OCI-LY7 (cell line): Measurements from ENCODE around the gene DPT. TPM values are rescaled to one million over a fixed set of nuclear protein-coding genes. Genes with fewer than 3 reads are reported as not detected.

ENCODE experiments used
- BruUV-seq: library from RNA; stranded (reverse); fragments of 400-500 nt; replicated peaks from 2 replicates; lab custom pipeline; 2021; lab: Mats Ljungman, UMichigan
- CTCF ChIA-PET: fragments of 300-600 bp; sonication (Branson Sonifier 250); formaldehyde crosslinking; loops from one replicate; lab custom pipeline; 2022; ENCODE audit warnings: antibody characterized with exemption; ENCODE audit not compliant: unreplicated experiment; lab: Charles Lee
- POLR2A ChIA-PET: fragments of 300-600 bp; sonication (Branson Sonifier 250); formaldehyde crosslinking; loops from one replicate; lab custom pipeline; 2022; ENCODE audit warnings: antibody characterized with exemption; lab: Charles Lee
- DNase-seq: peaks from one replicate; pipeline ENCODE4 v3.0.0-alpha.2; 2015; ENCODE audit warnings: low spot score
- H2AFZ ChIP-seq: fragments of 200-600 bp; sonication (generic), shearing (Covaris generic); 2 replicates; pipeline ENCODE4 v1.6.1; 2014; ENCODE audit warnings: mild to moderate bottlenecking, antibody characterized with exemption, low read length, moderate library complexity
- H3K27ac ChIP-seq: fragments of 200-600 bp; sonication (generic); 2 replicates; pipeline ENCODE4 v1.5.1; 2014; ENCODE audit warnings: mixed run types, low read depth, mild to moderate bottlenecking, moderate library complexity, low read length, inconsistent platforms; ENCODE audit not compliant: poor library complexity, severe bottlenecking
- H3K36me3 ChIP-seq: fragments of 200-600 bp; sonication (generic); 2 replicates; pipeline ENCODE4 v1.6.1; 2014; ENCODE audit warnings: mild to moderate bottlenecking, antibody characterized with exemption, low read length, moderate library complexity, mixed read lengths; ENCODE audit not compliant: insufficient read depth
- H3K4me1 ChIP-seq: fragments of 200-600 bp; sonication (generic); 2 replicates; pipeline ENCODE4 v1.5.1; 2014; ENCODE audit warnings: mild to moderate bottlenecking, low read length; ENCODE audit not compliant: insufficient read depth, poor library complexity, severe bottlenecking
- H3K4me2 ChIP-seq: fragments of 200-600 bp; sonication (generic); 2 replicates; pipeline ENCODE4 v1.6.1; 2014; ENCODE audit warnings: mild to moderate bottlenecking, low read length
- H3K4me3 ChIP-seq: fragments of 200-600 bp; sonication (generic); 2 replicates; pipeline ENCODE4 v1.5.1; 2014; ENCODE audit warnings: mild to moderate bottlenecking, low read depth, low read length; ENCODE audit not compliant: poor library complexity, severe bottlenecking
- H3K79me2 ChIP-seq: fragments of 200-600 bp; sonication (generic); 2 replicates; pipeline ENCODE4 v1.6.1; 2016; ENCODE audit warnings: low read depth, mild to moderate bottlenecking, low read length, moderate library complexity, mixed read lengths; ENCODE audit not compliant: insufficient read depth
- H3K9me2 ChIP-seq: fragments of 200-600 bp; sonication (generic); 2 replicates; pipeline ENCODE4 v1.6.1; 2016; ENCODE audit warnings: mild to moderate bottlenecking, low read length, mixed read lengths; ENCODE audit not compliant: insufficient read depth
- H3K9me3 ChIP-seq: fragments of 200-600 bp; sonication (generic); 2 replicates; pipeline ENCODE4 v1.6.1; 2014; ENCODE audit warnings: mild to moderate bottlenecking, mixed run types, low read length, mixed read lengths
- H4K20me1 ChIP-seq: fragments of 200-600 bp; sonication (generic); 2 replicates; pipeline ENCODE4 v1.6.1; 2014; ENCODE audit warnings: mild to moderate bottlenecking, antibody characterized with exemption, low read length, moderate library complexity, mixed read lengths; ENCODE audit not compliant: insufficient read depth
- CTCF ChIP-seq: fragments of 200-600 bp; sonication (generic); conservative IDR thresholded peaks from 2 replicates; pipeline ENCODE4 v1.5.1; 2014; ENCODE audit warnings: mild to moderate bottlenecking, antibody characterized with exemption, low read length, moderate library complexity, mixed read lengths
- EZH2phosphoT487 ChIP-seq: fragments of 200-600 bp; sonication (generic); IDR thresholded peaks from 2 replicates; pipeline ENCODE4 v1.6.1; 2018; ENCODE audit warnings: low read depth, borderline replicate concordance, mild to moderate bottlenecking, mixed run types, antibody characterized with exemption, low read length, moderate library complexity, mixed read lengths
- intact Hi-C: fragments of 100-400 bp; cut with micrococcal nuclease; formaldehyde crosslinking; loops from one replicate; pipeline ENCODE4 v1.10.0; 2022; ENCODE audit not compliant: unreplicated experiment
- total RNA-seq, 2 experiments: library from RNA; depleted of rRNA in 1 of 2; stranded (reverse); fragments of >200 nt in 1 of 2; shearing (Covaris generic) in 1 of 2; gene quantifications; 2 replicates each; pipeline ENCODE4 v1.2.3, GENCODE V29; 2014 to 2022

The DPT gene
- total RNA-seq, 2 experiments from 2014 or later = not detected

GRCh38 chr1:168656485-168656884, 72.5 kb downstream of the DPT start:
- Histone ChIP-seq H2AFZ (no peak overlapping the region), H3K4me2 (no peak overlapping the region), H4K20me1 (no peaks in the 10 kb centered on the region), H3K36me3 (no peaks in the 10 kb centered on the region), H3K27ac (no peak overlapping the region), H3K9me3 (no peaks in the 10 kb centered on the region), H3K4me3 (no peak overlapping the region), H3K9me2 (no peaks in the 10 kb centered on the region), H3K4me1 (no peaks in the 10 kb centered on the region), H3K79me2 (no peaks in the 10 kb centered on the region)
- BruUV-seq = no TSS peak
- ChIA-PET CTCF (no interaction called here), POLR2A (interaction anchor here (0.6 kb wide), 1 partner anchor 644 kb away, joined by 3 read pairs; no protein-coding TSS in a partner anchor)
- DNase-seq = no peak
- intact Hi-C loops = no loop called here
- TF ChIP-seq EZH2phosphoT487 (no peak), CTCF (no peak)

- POLR2A ChIA-PET = interaction anchor here (0.6 kb wide), 1 partner anchor 53 kb away, joined by 3 read pairs; no protein-coding TSS in a partner anchor
- H3K36me3 ChIP-seq = no peaks in the 10 kb centered on the region
Observed at GRCh38 chr1:168654198-168654915, 74.6 kb downstream of the DPT start.

More at GRCh38 chr1:168654198-168654915, 74.6 kb downstream of the DPT start:
- no peak for DNase-seq
- Histone ChIP-seq H3K4me2 (no peak overlapping the region), H3K9me3 (no peaks in the 10 kb centered on the region), H2AFZ (no peak overlapping the region), H3K4me3 (no peak overlapping the region), H4K20me1 (no peaks in the 10 kb centered on the region), H3K4me1 (no peaks in the 10 kb centered on the region), H3K27ac (no peak overlapping the region), H3K9me2 (no peaks in the 10 kb centered on the region), H3K79me2 (no peaks in the 10 kb centered on the region)
- BruUV-seq = no TSS peak
- intact Hi-C loops = no loop called here
- CTCF ChIA-PET = no interaction called here
- no peak for TF ChIP-seq EZH2phosphoT487
- no peak for TF ChIP-seq CTCF
